Femur (tissue), 1 donor: ENCODE results near the gene SUCO.
"Not testable (repeated sequence)": the region's sequence is repeated elsewhere in the genome, so short reads cannot be mapped to it uniquely, and the experiment has no call there.

Source experiments
- DNase-seq: peaks from one replicate; pipeline ENCODE4 v3.0.0-alpha.2; 2017

SUCO gene

DNA sequence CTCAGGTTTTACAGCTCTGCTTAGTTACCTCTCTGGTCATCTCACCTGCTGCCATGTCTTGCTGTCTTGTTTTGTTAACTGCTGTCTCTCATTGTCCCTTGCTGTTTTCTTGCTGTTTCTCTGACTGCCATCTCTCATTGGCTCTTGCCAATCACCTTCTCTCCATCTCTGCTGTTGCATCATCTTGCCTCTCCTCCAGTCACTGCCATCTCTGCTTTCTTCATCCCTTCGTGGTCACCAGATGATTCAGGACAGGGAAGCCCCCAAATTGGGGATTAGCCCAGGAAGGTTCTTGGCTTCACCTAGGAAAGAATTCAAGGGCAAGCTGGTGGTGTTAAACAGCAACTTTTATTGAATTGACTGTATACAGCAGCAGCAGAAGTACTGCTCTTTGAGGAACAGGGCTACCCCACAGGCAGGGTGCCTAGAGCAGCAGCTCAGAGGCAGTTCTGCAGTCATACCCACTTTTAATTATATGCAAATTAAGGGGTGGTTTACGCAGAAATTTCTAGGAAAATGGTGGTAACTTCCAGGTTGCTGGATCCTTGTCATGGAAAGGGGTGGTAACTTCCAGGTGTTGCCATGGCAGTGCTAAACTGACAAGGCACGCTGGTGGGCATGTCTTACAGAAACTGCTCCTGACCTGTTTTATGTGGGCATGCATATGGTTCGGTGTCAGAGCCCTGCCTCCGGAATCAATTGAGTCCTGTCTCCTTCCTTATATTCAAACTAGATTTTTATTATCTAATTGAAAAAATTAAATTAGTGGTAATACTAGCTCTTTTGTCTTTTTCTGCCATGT is 33.4 kb downstream of the SUCO start:
- DNase-seq: no peak

DNA sequence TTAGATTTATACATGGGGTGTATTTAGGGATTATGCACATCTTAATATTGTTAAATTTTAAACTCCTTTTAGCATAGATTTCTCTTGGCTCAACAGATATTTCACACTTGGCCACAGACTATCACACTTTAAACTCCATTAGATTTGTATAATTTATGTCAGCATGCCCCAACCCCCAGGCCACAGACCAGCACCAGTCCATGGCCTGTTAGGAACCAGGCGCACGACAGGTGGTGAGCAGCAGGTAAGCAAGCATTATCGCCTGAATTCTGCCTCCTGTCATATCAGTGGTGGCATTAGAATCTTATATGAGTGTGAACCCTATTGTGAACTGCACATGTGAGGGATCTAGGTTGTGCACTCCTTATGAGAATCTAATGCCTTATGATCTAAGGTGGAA is 34.8 kb downstream of the SUCO start:
- no peak for DNase-seq

DNA sequence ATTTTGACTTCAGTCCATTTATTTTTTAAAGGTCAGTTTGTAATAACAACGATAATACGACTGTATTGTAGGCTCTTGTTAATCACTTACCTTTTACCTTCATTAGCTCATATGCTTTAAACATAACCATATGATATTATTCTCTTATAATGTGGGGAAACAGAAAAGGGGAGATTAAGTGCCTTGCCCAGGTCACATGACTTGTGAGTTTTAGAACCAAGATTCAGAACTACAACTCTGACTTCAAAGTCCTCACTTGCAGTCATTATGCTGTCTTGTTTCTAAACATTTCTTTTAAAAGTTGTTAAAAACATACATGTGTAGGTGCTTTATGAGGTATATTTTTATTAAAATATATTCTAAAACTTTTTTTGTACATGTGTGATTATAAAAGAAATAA is 41.1 kb downstream of the SUCO start:
- no peak for DNase-seq

DNA sequence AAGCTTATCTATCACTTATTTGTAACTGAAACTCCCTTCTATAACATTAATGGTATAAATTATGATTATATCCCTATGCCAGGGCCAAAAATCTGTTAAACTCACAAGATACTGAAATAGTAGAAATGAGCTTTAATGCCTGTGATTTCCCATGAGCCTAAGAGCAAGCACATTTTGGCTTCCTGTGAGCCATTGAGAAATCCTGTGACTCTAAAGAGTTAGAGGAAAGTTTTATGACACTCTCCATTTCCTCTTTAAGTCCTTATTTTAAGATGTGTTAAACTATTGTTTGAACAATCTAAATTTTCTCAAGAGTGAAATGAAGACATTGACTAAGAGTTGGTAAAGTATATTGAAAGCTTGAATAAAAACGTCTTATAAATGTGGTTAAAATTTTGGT is 45.6 kb downstream of the SUCO start:
- no peak for DNase-seq

- no peak for DNase-seq
These were observed 48.3 kb downstream of the SUCO start for GRCh38 chr1:172581273-172581672.

- no peak for DNase-seq
These were observed 48.8 kb downstream of the SUCO start for GRCh38 chr1:172581779-172582178.

- DNase-seq: no peak
These were observed 49.9 kb downstream of the SUCO start for GRCh38 chr1:172582889-172583288.

DNA sequence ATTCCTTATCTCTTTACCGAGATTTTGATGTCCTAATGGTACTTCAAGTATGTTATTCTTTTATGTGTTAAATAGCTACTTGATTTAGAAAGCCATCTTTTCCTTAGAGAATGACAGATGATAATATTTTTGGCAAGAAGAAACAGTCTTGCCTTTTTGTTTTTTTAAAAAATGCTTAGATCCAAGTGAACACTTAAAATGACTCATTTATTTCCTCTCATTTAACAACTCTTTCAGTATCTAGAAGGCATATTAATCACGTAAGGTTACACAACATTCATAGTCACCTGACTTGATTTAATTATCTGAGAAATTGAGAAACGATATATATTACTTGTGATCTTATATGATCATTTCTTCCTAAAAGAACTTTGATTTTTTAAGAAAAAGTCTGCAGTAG is 52.4 kb downstream of the SUCO start:
- DNase-seq: no peak

DNA sequence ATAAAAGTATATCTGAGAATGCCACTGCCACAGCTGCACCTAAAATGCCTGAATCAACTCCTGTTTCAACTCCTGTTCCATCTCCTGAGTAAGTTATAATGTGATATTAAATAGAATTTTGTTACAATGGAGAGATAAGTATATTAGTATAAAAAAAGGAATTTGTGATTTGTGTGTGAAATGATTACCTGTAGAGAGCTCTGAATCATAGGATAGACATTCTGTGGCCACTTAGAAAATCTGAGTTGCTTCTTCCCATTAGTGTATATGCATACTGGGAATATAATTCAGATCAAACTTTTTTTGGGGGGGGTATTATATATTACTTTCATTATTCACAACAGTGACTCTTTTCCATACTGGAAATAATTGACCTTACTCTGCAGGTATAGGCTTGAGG is 52.9 kb downstream of the SUCO start:
- DNase-seq: no peak

DNA sequence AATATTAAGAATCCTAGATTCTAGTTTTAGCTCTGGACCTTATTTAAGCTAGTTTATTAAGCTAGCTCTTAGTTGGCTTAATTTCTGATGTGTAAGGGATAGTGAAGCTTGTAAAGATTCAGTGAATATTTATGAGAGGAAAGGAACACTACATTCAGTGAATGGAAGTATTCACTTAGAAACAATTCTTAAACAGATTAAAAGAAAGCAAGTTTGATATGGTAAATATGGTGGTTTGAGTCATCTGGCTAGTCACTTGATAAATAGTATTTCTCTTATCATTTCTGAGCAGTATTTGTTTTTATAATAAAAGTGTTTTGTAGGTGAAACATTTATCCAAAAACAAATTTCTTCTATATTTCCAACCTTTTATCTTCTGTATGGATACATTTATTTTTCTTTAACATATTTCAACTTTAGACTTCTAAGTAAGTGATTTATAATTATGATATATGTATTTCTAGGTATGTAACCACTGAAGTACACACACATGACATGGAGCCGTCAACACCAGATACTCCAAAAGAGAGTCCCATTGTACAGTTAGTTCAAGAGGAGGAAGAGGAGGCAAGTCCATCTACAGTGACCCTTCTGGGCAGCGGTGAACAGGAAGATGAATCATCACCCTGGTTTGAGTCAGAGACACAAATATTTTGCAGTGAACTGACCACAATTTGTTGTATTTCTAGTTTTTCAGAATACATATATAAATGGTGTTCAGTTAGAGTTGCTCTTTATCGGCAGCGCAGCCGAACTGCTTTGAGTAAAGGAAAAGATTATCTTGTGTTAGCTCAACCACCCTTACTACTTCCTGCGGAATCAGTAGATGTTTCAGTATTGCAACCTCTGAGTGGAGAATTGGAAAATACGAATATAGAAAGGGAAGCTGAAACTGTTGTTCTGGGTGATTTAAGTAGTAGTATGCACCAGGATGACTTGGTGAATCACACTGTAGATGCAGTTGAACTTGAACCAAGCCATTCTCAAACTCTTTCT is 55.6 kb downstream of the SUCO start:
- DNase-seq: no peak

DNA sequence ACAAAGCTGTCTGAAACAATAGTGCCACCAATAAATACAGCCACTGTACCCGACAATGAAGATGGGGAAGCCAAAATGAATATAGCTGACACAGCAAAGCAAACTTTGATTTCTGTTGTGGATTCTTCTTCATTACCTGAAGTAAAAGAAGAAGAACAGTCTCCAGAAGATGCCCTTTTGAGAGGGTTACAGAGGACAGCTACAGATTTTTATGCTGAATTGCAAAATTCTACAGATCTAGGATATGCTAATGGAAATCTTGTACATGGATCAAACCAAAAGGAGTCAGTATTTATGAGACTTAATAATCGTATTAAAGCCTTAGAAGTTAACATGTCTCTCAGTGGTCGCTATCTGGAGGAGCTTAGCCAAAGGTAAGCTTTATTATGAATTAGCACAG is 56.6 kb downstream of the SUCO start:
- no peak for DNase-seq

DNA sequence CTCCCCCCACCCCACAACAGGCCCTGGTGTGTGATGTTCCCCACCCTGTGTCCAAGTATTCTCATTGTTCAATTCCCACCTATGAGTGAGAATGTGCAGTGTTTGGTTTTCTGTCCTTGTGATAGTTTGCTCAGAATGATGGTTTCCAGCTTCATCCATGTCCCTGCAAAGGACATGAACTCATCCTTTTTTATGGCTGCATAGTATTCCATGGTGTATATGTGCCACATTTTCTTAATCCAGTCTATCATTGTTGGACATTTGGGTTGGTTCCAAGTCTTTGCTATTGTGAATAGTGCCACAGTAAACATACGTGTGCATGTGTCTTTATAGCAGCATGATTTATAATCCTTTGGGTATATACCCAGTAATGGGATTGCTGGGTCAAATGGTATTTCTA is 58.5 kb downstream of the SUCO start:
- not testable (repeated sequence) for DNase-seq

- DNase-seq: not testable (repeated sequence)
These were observed 62.1 kb downstream of the SUCO start for GRCh38 chr1:172595066-172595465.

DNA sequence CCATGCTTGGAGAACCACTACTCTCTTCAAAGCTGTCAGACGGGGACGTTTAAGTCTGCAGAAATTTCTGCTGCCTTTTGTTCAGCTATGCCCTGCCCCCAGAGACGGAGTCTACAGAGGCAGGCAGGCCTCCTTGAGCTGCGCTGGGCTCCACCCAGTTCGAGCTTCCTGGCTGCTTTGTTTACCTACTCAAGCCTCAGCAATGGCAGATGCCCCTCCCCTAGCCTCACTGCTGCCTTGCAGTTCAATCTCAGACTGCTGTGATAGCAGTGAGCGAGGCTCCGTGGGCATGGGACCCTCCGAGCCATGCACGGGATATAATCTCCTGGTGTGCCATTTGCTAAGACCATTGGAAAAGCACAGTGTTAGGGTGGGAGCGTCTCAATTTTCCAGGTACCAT is 63.8 kb downstream of the SUCO start:
- DNase-seq: not testable (repeated sequence)

- DNase-seq: no peak
These were observed 67.0 kb downstream of the SUCO start for GRCh38 chr1:172599912-172600311.

DNA sequence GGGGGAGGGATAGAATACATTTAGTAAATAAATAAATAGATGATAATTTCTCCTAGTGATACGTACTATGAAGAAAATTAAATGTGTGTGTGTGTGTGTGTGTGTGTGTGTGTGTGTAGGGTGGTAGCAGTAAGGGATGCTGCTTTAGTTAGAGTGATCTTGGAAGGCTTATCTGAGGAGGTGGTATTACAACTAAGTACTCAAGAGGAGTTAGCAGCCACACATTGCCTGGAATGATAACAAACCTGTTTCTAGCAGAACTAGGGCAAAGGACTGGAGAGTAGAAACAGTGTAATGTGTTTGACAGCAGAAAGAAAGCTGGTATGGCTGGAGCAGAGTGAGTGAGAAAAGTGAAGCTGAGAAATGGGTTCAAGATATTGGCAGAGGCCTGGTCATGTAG is 67.7 kb downstream of the SUCO start:
- no peak for DNase-seq

DNA sequence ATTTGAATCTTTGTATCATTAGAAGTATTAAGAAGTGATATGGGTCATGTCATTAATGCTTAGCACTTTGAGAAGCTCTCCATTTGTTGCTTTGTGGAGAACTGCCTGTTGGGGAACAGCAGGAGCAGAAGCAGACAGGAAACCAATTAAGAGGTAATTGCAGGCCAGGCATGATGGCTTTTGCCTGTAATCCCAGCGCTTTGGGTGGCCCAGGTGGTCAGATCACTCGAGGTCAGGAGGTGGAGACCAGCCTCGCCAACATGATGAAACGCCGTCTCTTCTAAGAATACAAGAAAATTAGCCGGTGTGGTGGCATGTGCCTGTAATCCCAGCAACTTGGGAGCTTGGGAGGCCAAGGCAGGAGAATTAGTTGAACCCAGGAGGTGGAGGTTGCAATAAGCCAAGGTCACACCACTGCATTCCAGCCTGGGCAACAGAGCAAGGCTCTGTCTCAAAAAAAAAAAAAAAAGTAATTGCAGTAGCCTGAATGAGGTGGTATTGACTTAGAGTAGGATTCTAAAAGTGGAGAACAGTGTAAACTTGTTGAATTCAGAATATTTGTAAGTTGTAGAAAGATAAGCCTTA is 68.2 kb downstream of the SUCO start:
- DNase-seq: no peak

DNA sequence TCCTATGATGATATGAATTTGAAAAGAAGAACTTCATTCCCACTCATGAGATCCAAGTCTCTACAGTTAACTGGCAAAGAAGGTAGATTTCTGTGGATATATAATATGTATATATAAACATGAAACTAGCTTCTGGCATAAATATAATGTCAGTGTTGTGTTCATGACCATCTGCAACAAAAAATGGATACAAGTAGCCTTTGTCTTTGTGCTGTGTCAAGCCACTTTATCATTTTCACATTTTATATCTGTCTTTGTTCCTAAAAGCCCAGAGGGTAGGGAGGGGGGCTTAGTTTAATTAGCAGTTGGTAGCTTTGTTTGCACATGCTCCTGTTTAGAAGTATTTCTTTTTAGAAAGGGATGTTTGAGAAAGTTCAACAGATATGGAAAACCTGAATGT is 69.8 kb downstream of the SUCO start:
- DNase-seq: no peak

DNA sequence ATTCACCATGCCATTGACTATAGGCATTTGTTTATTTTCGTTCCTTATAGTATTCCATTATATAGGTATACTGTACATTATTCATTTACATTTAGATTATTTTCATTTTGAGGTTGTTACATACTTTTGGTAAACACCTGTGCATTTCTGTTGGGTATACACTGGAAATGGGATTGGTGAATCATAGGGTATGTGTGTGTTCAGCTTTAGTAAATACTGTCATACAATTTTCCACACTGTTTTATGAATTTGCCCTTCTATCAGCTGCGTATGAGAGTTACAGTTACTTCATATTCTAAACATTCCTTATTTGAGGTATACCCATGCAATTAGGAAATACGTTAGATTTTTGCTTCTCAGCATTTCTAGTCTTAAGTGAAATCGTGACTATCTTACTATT is 70.9 kb downstream of the SUCO start:
- no peak for DNase-seq

DNA sequence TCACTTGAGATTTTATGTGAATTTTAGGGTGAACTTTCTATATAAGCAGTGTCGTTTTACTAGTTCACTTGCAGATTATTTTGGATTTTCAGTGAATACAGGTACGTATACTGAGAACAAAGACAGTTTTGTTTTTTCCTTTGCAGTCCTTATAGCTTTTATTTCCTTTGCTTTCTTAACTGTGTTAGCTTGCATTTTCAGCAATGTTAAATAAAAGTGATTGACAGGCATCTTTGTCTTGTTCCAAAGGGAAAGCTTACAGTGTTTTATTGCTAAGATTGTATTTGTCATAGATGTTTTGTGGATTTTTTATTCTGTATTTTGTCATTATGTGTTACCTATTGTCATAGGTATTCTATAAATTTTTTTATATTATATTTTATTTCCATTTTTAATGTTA is 72.7 kb downstream of the SUCO start:
- no peak for DNase-seq

GRCh38 chr1:172607145-172607544 is 74.2 kb downstream of the SUCO start:
- DNase-seq: no peak

- DNase-seq: no peak
These were observed 75.2 kb downstream of the SUCO start for GRCh38 chr1:172608098-172608601.

- no peak for DNase-seq
These were observed 76.6 kb downstream of the SUCO start for GRCh38 chr1:172609528-172609927.
